GM20431 (cell line): Measurements from ENCODE around the gene STAM2.

Source experiments
- in situ Hi-C: fragments of 300-500 bp; cut with MseI, MboI; formaldehyde crosslinking; loops from one replicate; pipeline ENCODE4 v1.15.0; 2020; ENCODE audit warnings: low sequenced_read_pairs; ENCODE audit not compliant: unreplicated experiment

The STAM2 gene

DNA sequence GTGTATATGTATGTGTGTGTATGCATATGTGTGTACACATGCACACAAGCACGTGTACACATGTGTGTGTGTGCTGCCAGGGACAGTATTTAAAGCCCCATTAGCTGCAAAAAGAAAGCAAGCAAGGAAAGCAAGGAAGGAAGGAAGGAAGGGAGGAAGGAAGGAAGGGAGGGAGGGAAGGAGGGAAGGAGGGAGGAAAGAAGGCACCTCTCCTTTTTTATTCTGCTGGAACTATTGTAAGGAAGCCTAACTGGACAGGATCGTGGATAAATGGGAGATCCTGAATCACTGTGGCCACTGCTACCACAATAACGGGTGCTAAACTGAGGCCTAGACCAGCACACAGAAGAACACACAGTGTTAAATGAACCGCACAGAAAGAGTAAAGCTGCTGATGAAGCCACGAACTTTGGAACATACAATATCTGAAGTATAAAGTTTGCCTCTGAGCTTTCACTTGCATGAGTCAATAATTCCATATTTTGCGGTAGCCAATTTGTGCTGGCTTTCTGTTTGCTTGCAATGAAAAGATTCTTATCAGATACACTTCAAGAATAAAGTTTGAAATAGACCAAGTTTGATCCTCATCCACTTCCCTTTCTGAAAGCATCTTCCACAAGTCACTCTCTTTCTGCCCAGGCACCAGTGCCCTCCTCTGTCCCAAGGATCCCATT, 92.2 kb downstream of the STAM2 start:
- in situ Hi-C loops: no loop called here

GRCh38 chr2:152078662-152079061, 96.9 kb downstream of the STAM2 start:
- in situ Hi-C loops: no loop called here

DNA sequence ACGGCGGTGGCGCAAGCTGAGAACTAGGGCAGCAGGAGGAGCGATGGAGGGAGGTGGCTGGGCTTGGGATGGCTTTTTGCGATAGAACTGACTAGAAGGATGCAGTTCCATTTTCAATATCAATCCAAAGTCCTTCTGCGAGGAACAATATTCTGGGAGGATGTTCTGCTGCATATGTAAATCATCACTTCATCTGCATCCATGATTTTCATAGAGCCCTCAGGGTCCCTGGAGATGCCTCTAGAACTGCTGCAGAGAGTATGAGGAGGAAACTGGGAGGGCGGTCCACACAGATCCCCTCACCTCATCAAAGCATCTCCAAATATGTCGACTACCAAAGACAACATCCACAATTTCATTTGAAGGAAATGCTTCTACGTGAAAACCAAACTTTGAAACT, 97.5 kb downstream of the STAM2 start:
- in situ Hi-C loops: no loop called here

DNA sequence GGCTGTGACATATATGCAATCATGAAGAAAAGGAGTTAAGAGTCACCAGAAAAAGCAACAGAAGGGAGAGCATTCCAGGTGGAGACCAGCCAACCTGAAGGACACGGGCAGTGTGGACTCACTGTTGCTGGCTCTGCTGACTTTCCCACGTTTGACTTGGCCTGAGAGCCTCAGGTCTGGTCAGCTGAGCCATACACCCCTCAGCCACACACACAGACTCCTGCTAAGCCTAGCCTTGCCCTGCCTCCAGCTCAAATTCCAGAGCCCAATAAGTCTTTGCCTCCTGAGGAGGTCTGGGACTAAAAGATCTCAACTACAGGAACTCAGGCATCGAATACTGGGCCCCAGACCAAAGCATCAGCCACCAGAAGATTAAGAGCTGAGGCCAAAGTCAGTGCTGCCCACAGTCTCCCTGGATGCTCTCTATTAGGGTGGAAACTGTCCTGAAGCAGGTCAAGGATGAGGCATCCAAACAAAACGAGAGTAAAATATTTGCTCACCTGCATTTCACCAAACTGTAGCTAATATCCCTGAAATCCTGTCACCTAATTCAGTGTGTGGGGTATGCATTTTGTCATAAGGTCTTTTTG, 100.0 kb downstream of the STAM2 start:
- in situ Hi-C loops: no loop called here

GRCh38 chr2:152072011-152072410, 103.6 kb downstream of the STAM2 start:
- in situ Hi-C loops: no loop called here

- in situ Hi-C loops: no loop called here
These were observed 104.0 kb downstream of the STAM2 start for GRCh38 chr2:152071518-152071917.

DNA sequence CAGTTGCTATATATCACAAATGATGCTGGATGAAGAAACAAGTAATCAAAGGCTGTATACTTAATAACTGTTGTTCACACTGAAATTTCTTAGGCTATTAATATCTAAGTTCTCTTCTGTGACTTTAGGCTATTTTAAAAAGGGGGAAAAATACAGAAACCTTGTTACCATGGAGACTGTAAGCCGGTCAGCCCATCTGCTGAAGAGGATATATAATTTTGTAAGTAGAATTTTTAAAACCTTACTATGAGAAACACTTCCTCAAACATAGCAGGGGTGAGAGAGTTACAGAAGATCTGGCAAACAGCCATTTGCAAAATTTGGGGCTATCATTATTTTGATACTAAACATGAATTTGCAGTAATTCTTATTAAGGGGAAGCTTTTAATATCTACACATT, 104.5 kb downstream of the STAM2 start:
- in situ Hi-C loops: no loop called here

- in situ Hi-C loops: no loop called here
These were observed 107.3 kb downstream of the STAM2 start for GRCh38 chr2:152068226-152068625.

GRCh38 chr2:152067823-152068222, 107.7 kb downstream of the STAM2 start:
- in situ Hi-C loops: no loop called here
